B cell (primary cell): ENCODE data around the gene ACAA2. TPM values are rescaled to one million over a fixed set of nuclear protein-coding genes. Genes with fewer than 3 reads are reported as not detected.

Experiments used
- ATAC-seq: fragments of 200-7000 bp; cut with Tn5 transposase; one replicate; pipeline ENCODE4 v1.10.0; 2021; ENCODE audit warnings: low read depth, mild to moderate bottlenecking, moderate number of reproducible peaks, moderate library complexity
- CTCF ChIA-PET: fragments of 350-600 bp; sonication (Branson Sonifier 250); formaldehyde crosslinking; loops from one replicate; lab custom pipeline; 2021; ENCODE audit warnings: antibody characterized with exemption, inconsistent platforms; lab: Charles Lee
- POLR2A ChIA-PET: fragments of 350-600 bp; sonication (Branson Sonifier 250); formaldehyde crosslinking; loops from one replicate; lab custom pipeline; 2021; ENCODE audit warnings: antibody characterized with exemption; lab: Charles Lee
- DNase-seq: peaks from one replicate; pipeline ENCODE4 v3.0.0; 2013
- H2AFZ ChIP-seq: 2 replicates; pipeline ENCODE4 v1.6.1; 2012; ENCODE audit warnings: mild to moderate bottlenecking, low read depth, low read length; ENCODE audit not compliant: insufficient read depth, poor library complexity, severe bottlenecking
- H3K27ac ChIP-seq, 2 donors: 1 replicate in 1 of 2; 2 replicates in 1 of 2; pipeline ENCODE4 v1.5.1; 2012 to 2013; ENCODE audit warnings: low read length in 2 of 2, mild to moderate bottlenecking in 2 of 2, moderate library complexity in 1 of 2
- H3K27me3 ChIP-seq, 4 experiments: fragments of 200-600 bp in 1 of 4; sonication (generic) in 1 of 4; replicated peaks in 1 of 4; 1 replicate in 2 of 4; 2 replicates in 2 of 4; pipeline versions ENCODE4 v1.6.1 to v1.7.0; 2013 to 2016; ENCODE audit warnings: low read length in 3 of 4, mild to moderate bottlenecking in 2 of 4, mixed read lengths in 1 of 4, moderate library complexity in 1 of 4; ENCODE audit not compliant: insufficient read depth in 4 of 4, control insufficient read depth in 3 of 4; ENCODE audit errors: control extremely low read depth in 1 of 4
- H3K36me3 ChIP-seq, 2 experiments: replicated peaks in 1 of 2; 1 replicate in 1 of 2; 2 replicates in 1 of 2; pipeline versions ENCODE4 v1.6.1 to v1.7.1; 2013; ENCODE audit warnings: low read length in 1 of 2; ENCODE audit not compliant: insufficient read depth in 2 of 2, control insufficient read depth in 1 of 2; ENCODE audit errors: control extremely low read depth in 1 of 2, extremely low read depth in 1 of 2
- H3K4me1 ChIP-seq, 2 donors: fragments of 200-600 bp in 1 of 2; sonication (generic) in 1 of 2; 1 replicate in 1 of 2; 2 replicates in 1 of 2; pipeline versions ENCODE4 v1.5.1 to v1.6.1; 2013 to 2017; ENCODE audit warnings: low read length in 2 of 2; ENCODE audit not compliant: control insufficient read depth in 2 of 2, insufficient read depth in 2 of 2
- H3K4me2 ChIP-seq: replicated peaks from 2 replicates; pipeline ENCODE3; 2012; ENCODE audit warnings: mild to moderate bottlenecking, low read depth, low read length; ENCODE audit not compliant: poor library complexity, severe bottlenecking
- H3K4me3 ChIP-seq, 5 experiments: fragments of 200-600 bp in 1 of 5; sonication (generic) in 1 of 5; 1 replicate in 3 of 5; 2 replicates in 2 of 5; pipeline versions ENCODE4 v1.5.1 to v1.7.0; 2011 to 2016; ENCODE audit warnings: low read length in 4 of 5, mild to moderate bottlenecking in 4 of 5, low read depth in 2 of 5, control low read depth in 1 of 5, moderate library complexity in 1 of 5; ENCODE audit not compliant: insufficient read depth in 1 of 5; ENCODE audit errors: control extremely low read depth in 1 of 5, extremely low read depth in 1 of 5
- H3K79me2 ChIP-seq: fragments of 200-600 bp; sonication (generic); one replicate; pipeline ENCODE4 v1.6.0; 2016; ENCODE audit warnings: low read length; ENCODE audit not compliant: control insufficient read depth, insufficient read depth
- H3K9ac ChIP-seq: fragments of 200-600 bp; sonication (generic); 2 replicates; pipeline ENCODE4 v1.6.1; 2017; ENCODE audit warnings: mild to moderate bottlenecking, low read length, moderate library complexity
- H3K9me3 ChIP-seq, 3 donors: one replicate each; pipeline versions ENCODE4 v1.6.1 to v1.7.1; 2013; ENCODE audit warnings: low read length in 2 of 3; ENCODE audit not compliant: control insufficient read depth in 2 of 3, insufficient read depth in 1 of 3; ENCODE audit errors: control extremely low read depth in 1 of 3
- H4K20me1 ChIP-seq: 2 replicates; pipeline ENCODE4 v1.6.0; 2012; ENCODE audit warnings: mild to moderate bottlenecking, low read length; ENCODE audit not compliant: insufficient read depth, control insufficient read depth, poor library complexity, severe bottlenecking
- H3K27ac Mint-ChIP-seq: one replicate; pipeline ENCODE4 v1.8.0; 2021; ENCODE audit warnings: mixed read lengths
- H3K27me3 Mint-ChIP-seq: one replicate; pipeline ENCODE4 v1.8.0; 2021; ENCODE audit warnings: mixed read lengths
- H3K4me1 Mint-ChIP-seq: one replicate; pipeline ENCODE4 v1.8.0; 2021; ENCODE audit warnings: mixed read lengths
- H3K4me3 Mint-ChIP-seq: one replicate; pipeline ENCODE4 v1.8.0; 2021; ENCODE audit warnings: mixed read lengths
- H3K9me3 Mint-ChIP-seq: one replicate; pipeline ENCODE4 v1.8.0; 2022; ENCODE audit warnings: mixed read lengths; ENCODE audit not compliant: insufficient read depth
- EZH2 ChIP-seq: IDR thresholded peaks from 2 replicates; pipeline ENCODE4 v1.6.1; 2012; ENCODE audit warnings: borderline replicate concordance, low read depth, mild to moderate bottlenecking, moderate library complexity, low read length; ENCODE audit not compliant: insufficient read depth, poor library complexity, severe bottlenecking
- WGBS: methylation state at CpG from one replicate; pipeline ENCODE4 v1.1.5; 2013; ENCODE audit warnings: missing lambda C conversion rate; ENCODE audit not compliant: insufficient coverage; 5-methylcytosine and 5-hydroxymethylcytosine counted together
- intact Hi-C: fragments of 100-400 bp; cut with micrococcal nuclease; formaldehyde crosslinking; loops from one replicate; pipeline ENCODE4 v1.10.0; 2022
- polyA plus RNA-seq: library from polyadenylated mRNA; depleted of rRNA; stranded (reverse); fragments of >200 nt; gene quantifications from 2 replicates; pipeline ENCODE4 v1.2.3, GENCODE V29; 2012
- total RNA-seq, 2 donors: library from RNA; stranded (reverse); fragments of 120-200 nt in 1 of 2; gene quantifications; 1 replicate in 1 of 2; 2 replicates in 1 of 2; pipeline versions ENCODE4 v1.2.3 to v1.2.4, GENCODE V29; 2013 to 2022
- TF ChIP-seq, protein P1 (sequence below): fragments of 200-600 bp; IDR thresholded peaks from one replicate; pipeline ENCODE4 v1.8.0; 2022; ENCODE audit warnings: antibody characterized with exemption, mild to moderate bottlenecking

Gene ACAA2
- total and polyA plus RNA-seq, 2 donors (not counting 1 experiment from before 2014, with no cell fraction given), result 10.6 to 25.0 TPM

GRCh38 chr18:49812286-49813068, 856 bp downstream of the ACAA2 start:
- ATAC-seq (no peak), DNase-seq (no peak)
- Histone ChIP-seq H3K79me2 (peaks cover 47% of the 10 kb centered on the region), H3K27me3 (no peaks in the 10 kb centered on the region), H3K27ac (peak overlapping the region; percentile 87 to 90), H3K4me1 (peaks cover 10 to 15% of the 10 kb centered on the region in 2 donors), H3K4me3 (peak overlapping the region; percentile 57 to 99 (median 88)), H3K4me2 (peak overlapping the region; percentile 91), H3K36me3 (no peaks in the 10 kb centered on the region), H3K9ac (peak overlapping the region; percentile 94), H2AFZ (peak overlapping the region; percentile 98), H4K20me1 (peaks cover 12% of the 10 kb centered on the region), H3K9me3 (peaks cover 0 to 4% (median 3%) of the 10 kb centered on the region in 3 donors)
- Mint-ChIP-seq H3K9me3 (peaks cover 6% of the 10 kb centered on the region), H3K4me1 (peaks cover 20% of the 10 kb centered on the region), H3K4me3 (peak overlapping the region; percentile 97), H3K27ac (peak overlapping the region; percentile 94), H3K27me3 (no peaks in the 10 kb centered on the region)
- TF ChIP-seq, protein P1, sequence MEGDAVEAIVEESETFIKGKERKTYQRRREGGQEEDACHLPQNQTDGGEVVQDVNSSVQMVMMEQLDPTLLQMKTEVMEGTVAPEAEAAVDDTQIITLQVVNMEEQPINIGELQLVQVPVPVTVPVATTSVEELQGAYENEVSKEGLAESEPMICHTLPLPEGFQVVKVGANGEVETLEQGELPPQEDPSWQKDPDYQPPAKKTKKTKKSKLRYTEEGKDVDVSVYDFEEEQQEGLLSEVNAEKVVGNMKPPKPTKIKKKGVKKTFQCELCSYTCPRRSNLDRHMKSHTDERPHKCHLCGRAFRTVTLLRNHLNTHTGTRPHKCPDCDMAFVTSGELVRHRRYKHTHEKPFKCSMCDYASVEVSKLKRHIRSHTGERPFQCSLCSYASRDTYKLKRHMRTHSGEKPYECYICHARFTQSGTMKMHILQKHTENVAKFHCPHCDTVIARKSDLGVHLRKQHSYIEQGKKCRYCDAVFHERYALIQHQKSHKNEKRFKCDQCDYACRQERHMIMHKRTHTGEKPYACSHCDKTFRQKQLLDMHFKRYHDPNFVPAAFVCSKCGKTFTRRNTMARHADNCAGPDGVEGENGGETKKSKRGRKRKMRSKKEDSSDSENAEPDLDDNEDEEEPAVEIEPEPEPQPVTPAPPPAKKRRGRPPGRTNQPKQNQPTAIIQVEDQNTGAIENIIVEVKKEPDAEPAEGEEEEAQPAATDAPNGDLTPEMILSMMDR, result no peak
- TF ChIP-seq EZH2, result no peak
- intact Hi-C loops, result loop anchor here (1.0 to 5.0 kb wide), 2 partner anchors 320 to 455 kb away; partner anchors contain the start of genes CFAP53 and RPL17
- WGBS, result 70% methylated on average over 10 of the region's 13 CpGs
- POLR2A ChIA-PET, result no interaction called here
- CTCF ChIA-PET, result interaction anchor here (1.0 kb wide), 1 partner anchor 544 kb away, joined by 3 read pairs; no protein-coding TSS in a partner anchor
